GM21786 (cell line): ENCODE data around the gene TMEM61.

Source experiments
- ATAC-seq: cut with Tn5 transposase; IDR thresholded peaks from one replicate; pipeline ENCODE4 v1.9.1; 2021; ENCODE audit not compliant: unreplicated experiment

TMEM61 gene

DNA sequence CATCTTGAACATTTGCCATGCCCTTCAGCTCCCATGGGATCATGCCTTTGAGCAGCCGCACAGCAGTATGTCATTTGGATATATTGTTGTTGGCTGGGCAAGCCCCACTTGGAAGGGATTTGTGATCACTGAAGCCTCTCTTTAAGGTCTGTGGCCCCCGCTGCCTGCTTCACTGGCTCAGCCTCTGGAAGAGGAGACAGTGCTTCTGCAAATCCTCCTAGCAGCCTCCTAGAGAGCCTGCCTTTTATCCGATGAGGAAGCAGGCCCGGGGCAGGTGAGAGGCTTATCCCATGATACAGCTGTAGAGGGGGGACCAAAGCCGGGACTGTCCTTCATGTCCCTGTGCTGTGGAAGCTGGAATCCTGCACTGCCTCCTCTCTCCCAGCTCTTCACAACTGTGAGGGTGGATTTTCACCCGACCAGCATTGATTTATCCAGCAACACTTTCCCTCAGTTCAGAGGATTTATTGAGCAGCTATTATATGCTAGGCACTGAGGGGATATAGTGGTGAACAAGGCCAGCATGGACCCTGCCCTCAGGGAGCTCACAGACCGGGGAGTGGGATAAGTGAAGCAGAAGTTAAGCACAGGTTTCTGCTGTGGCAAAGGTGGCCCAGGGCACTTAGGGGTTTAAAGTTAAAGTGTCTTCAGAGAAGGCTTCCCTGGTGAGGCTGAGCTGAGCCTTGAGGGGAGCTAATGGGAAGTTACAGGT lies 3.9 kb downstream of the TMEM61 start:
- no peak for ATAC-seq

DNA sequence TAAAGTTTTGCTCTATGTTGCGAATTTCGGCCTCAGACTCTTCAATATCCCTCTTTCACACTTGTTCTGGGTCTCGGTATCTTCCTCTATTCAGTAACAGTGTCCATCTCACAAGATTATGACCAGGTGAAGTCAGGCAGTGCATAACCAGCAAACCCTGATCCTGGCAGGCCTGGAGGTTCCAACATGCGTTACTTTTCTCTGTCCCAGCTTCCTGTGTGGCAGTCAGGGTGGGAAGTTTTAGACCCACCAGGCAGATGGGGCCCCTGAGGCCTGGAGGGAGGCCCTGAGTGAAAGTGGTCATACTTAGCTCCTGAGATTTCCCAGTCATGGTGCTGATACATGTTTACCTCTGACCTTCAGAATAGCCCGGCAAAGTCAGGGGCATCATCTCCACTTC lies 5.1 kb downstream of the TMEM61 start:
- ATAC-seq, result no peak

DNA sequence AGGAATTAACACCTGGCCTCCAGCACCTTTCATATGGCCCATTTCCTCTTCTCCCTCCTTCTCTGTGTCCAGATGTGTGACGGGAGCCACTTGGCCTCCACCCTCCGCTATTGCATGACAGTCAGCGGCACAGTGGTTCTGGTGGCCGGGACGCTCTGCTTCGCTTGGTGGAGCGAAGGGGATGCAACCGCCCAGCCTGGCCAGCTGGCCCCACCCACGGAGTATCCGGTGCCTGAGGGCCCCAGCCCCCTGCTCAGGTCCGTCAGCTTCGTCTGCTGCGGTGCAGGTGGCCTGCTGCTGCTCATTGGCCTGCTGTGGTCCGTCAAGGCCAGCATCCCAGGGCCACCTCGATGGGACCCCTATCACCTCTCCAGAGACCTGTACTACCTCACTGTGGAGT lies 5.6 kb downstream of the TMEM61 start:
- ATAC-seq, result no peak

DNA sequence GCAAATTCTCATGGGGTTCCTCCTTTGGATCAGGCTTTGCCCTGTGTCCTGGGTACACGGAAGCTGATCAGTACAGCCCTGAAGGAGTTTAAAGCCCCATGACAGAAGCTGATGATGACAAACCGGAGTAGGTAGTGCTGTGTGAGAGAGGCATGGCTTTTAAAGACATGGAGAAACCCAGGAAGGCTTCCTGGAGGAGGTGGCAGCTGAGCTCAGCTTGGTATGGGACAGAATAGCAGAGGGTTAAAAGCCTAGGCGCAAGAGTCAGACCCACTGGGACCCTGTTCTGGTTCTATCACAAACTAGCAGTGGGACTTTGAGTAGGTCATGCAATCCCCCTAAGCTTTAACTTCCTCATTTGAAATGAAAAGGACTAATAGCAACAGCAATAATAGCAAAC lies 6.1 kb downstream of the TMEM61 start:
- no peak for ATAC-seq

DNA sequence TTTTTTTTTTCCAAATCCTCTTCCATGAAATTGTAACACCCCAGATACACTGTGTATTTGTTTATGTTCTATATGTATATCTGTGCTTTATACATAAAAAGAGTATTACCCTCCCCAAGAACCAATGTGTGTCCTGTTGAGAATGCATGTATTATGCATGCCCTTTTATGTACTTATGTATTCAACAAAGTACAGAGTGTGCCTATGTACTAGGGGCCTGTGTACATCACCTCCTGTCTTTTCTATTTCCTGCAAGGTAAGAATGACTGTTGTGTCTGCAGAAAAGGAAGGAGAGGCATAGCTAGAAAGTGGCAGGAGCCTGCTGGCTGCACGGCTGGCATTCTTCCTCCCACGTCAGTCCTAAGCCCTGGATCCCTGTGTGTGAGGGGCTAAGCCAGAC lies 7.0 kb downstream of the TMEM61 start:
- ATAC-seq, result no peak

DNA sequence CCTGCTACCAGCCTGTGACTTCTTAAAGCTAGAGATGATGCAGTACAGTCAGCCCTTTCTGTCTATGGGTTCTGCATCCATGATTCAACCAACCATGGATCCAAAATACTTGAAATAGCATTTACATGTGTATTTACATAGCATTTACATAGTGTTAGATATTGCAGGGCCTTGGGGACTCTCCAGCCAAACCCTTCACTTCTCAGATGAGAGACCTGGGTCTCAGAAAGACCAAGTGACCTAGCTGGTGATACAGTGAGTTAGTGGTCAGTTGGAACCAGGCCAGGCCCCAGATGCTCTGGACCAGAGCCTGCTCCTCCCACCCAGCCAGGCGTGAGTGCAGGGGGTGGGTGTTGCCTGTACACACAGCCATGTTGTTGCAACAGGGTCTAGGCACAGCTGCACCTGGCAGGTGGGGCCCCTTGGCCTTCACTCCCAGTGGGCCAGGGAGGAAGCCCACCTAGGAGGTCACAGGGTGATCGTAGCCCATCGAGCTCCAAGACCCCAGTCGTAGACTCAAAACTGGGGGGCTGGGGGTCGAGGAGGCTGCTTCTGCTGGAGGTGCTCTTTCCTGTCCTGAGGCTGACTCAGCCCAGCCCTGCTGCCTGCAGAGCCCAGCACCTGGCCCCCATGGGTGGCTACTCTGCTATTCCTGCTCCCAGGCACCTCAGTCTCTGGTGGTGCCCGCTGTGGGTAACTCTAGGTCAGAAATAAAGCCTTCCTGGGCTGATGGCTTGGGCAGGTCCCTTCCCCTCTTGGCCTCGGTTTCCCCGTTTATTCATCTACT lies 7.7 kb downstream of the TMEM61 start:
- ATAC-seq, result no peak

DNA sequence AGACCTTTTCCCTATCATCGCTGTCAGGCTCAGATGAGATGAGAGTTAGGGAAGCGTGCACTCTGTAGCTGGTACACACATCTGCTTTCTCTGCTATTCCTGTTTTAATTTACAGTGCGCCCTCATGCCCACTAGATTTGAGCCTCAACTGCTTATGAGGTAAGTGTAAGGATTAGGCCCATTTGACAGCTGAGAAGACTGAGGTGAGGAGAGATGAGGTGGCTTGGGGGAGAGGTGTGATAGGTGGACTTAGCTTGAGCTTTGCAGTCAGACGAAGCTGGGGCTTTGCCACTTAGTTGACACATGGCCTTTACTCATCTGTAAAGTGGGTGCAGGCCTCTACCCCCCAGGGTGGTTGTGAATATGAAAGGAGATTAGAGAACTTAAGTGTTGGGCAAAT lies 8.5 kb downstream of the TMEM61 start:
- no peak for ATAC-seq

DNA sequence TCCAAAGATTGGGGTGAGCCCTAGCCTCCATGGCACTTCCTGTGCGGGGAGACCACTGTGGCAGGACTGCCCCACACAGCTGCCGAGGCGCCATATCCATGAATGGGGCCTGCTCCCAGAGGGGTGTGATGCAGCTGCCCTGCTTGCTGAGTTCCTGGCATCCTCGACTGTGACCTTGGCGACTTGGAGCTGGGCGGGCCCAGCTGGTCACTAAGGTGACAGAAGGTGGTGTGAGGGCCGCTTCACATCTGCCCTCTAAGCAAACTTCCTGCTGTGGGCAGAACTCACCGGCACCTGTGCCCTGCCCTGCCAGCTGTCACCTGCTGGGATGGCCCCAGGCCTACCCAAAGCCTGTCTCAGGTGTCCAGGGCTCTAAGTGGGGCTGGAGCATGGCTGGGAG lies 9.0 kb downstream of the TMEM61 start:
- ATAC-seq, result no peak

DNA sequence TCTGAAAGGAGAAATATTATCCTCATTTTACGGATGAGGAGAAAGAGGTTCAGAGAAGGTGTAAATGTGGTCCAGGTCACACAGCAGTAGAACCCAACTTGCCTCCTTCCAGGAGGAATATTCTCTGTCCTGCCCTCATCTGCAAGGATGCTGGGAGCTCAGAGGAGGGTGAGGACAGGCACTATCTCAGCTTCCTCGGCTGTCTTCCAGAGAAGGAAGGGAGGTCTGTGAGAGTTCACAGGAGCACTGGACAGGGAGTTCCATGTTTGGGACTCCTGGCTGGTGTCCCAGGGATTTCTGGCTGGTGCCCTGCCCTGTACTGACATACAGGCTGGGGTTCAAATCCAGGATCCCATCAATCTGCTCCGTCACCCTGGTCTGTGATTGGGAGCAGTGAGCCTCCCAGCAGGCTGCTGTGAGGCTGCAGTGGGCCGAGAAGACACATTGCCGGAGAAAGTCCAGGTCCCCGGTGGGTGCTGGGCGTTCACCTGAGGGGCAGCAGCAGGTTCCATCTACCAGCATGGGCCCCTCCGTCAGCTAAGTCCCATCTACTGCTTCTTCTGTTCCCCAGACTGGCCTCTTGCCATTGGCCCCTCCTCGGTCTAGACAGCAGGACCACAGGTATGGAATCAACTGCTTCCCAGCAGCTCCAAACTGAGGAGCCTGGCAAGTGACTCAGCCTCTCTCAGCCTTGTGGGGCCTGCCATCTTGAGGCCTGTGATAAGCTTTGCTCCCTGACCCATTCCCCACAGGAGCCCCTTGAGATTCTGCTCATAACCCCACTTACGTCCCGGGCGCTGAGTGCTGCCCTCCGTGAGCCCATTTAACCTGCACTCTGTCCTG lies 9.8 kb downstream of the TMEM61 start:
- ATAC-seq, result no peak

DNA sequence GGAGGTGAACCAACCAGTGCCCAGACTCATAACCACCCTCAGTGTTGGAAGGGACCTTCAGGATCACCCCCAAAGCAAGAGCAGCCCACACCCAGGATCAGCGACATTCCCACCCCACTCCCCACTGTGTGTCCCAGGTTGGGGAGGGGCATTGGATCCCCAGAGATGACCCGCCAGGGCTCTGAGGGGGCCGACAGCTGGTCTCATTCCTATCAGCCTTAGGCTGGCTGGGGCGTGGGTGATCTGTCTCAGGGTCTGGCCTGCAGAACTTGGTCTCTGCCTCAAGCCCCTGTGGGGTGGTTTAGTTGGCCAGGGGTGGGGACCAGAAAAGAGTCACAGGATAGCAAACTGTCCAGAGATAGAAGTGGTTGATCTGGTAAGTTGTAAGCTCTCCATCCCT lies 10.5 kb downstream of the TMEM61 start:
- no peak for ATAC-seq

DNA sequence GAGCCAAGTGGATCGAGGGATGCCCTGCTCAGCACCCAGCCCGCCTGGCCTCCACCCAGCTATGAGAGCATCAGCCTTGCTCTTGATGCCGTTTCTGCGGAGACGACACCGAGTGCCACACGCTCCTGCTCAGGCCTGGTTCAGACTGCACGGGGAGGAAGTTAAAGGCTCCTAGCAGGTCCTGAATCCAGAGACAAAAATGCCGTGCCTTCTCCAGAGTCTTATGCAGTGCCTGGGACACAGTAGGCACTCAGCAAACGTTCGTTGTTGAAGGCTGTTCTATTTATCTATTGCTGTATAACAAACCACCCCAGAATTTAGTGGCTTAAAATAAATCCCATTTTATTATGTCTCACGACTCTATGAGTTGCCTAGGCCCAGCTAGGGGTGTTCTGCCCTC lies 11.5 kb downstream of the TMEM61 start:
- no peak for ATAC-seq

DNA sequence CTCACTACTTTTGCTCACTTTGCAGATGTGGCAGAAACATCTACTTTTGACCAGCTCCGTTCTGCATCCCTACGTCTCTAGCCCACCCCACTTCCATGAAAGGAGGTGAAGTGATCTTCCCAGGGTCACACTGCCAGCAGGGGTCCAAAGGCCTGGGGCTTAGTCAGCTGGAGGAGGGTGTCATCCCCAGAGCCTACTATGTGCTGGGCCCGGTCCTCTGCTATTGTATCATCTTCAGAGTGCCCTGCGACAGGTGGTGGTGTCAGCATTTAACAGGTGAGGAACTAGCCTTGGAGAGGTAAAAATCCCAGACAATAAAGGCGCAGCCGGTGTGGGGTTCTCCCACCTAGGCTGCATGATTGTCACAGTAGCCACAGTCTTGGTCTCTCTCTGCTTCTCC lies 12.7 kb downstream of the TMEM61 start:
- no peak for ATAC-seq

DNA sequence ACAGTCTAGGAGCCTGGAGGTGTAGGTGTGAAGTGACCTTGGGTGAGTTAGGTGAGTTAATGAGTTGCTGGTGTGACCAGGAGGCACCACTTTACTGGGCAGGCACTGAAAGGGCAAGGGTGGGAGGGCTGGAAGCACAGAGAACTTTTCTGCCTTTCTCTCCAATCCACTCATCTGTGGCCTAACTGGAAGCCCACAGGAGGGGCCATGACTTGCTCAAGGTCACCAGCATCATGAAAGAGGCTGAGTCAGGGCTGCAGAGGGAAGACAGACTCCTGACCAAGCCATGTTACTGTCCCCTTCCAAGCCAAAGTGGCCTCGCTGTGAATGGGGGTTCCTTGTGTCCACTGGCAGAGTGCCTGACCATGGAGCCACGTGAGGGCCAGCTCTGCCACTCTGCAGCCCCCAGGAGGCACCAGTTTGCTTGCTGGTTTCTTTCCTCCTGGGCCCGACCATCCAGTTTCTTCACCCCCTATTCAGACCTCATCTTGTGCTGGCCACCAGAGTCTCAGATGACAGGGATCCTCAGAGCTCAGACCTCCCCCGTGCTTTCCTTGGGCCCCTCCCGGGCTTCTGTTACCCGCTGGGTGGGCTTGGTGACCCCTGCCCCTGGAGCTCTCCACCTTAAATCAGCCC lies 14.0 kb downstream of the TMEM61 start:
- ATAC-seq, result no peak

DNA sequence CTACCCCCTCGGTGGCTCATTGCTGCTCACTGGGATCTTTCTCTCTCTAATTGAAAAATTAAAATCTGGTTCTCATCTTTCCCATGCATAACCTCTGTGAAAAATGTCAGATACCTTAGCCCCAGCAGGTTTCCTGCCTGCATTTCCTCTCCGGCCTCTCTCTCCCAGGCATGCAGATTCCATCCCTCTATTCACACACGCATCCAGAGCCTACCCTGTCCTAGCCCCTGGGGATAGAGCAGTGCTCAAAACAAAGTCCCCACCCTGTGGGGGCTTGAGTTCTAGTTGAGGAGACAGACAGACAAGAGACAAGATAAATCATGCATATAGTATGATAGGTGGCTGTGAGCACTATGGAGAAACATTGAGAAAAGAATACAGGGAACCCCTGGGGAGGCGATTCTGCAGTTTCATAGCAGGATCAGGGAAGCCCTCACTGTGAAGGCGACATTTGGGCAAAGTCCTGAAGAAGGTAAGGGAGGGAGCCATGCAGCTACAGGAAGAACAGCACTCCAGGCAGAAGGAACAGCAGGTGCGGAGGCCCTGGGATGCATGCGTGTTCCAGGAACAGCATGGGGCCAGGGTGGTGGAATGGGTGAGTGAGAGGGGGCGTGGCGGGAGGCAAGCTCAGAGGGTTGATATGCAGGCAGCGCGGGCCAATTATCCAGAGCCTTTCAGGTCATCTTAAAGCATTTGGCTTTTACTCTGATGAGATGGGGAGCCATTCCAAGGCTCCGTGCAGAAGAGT lies 14.8 kb downstream of the TMEM61 start:
- ATAC-seq, result no peak

DNA sequence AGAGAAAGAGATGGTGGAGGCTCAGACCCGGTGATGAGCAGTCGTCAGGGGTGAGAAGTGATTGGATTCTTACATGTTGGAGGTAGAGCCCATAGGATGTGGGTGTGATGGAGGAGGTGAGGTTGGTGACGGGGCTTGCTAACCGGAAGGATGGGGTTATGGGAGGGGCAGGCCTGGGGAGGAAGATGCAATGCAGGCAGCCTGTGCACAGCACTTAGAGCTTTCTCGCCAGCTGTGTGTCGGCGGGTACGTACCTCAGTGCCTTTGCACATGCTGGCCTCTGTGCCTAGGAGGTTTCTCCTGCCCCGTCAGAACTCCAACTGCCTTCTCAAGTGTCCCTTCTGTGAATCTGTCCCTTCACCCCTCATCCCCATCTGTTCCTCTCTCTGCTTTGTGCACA lies 15.4 kb downstream of the TMEM61 start:
- ATAC-seq, result no peak

DNA sequence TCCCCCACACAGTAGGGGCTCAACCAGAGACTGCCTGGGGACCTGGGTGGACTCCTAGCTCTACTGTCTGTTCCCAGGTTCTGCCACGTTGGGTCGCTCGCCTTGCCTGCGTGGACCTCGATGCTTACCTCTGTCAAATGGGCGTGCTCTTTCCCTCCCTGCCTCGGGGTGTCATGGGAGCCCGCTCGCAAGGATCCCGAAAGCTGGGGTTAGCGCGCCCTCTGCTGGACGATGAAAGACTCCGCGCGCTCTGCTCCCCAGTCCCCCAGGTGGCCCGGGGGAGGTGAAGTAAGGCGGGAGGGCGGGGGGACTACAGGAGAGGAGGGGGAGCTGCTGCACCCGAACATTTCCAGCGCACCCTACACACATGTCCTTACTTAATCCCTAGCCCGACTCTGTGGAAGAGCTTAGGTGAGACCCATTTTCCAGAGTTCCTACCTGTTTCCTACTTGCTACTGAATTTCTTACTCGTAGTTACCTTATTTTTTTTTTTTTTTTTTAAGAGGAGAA lies 16.0 kb downstream of the TMEM61 start:
- ATAC-seq, result peak; percentile 64

DNA sequence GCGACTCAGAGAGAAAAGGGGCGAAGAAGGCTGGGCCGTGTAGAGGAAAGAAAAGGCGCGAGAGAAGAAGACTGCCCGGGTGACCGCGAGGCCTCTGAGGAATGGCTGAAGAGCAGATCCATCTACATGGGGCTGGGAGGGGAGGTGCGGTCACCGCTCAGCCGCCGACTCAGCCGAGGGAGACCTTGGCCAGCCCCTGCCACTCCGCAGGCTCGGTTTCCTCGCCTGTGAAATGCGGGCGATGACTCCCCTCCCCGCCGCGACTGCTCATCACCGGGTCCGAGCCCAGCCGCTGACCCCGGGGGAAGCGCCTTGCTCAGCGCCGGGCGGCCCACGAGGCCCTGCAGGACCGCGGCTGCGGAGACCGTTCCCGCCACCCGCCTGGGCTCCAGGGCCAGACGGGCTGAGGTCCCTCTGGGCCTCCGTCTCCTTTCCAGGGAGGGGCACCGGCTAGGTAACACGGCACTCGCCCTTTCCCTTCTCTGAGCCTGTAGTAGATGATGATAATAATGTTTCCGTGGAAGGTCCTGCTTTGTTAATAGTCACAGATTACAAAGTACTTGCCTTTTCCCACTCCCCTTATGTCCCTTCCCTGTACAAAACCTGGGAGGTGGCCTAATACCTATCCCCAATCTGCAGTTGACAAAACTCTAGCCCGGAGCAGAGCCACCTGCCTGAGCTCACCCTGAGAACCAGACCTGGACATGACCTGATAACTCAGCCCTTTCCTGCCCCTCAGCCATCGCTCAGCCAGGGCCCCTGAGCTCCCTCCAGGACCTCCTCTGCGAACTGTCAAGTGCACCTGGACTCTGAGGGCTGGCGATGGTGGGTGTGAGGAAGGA lies 16.7 kb downstream of the TMEM61 start:
- no peak for ATAC-seq

DNA sequence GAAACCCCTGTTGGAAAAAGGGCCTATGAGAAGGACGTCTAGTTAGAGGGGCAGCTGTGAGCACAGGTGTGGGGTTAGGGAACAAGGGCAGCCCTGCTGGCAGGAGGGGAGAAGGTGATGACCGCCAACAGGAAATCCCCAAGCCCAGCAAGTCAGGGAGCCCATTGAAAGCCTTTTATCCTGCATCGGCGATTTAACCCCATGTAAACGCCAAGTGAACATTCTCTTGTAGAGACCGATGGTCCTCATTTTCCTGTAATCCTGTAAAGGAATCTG lies 17.2 kb downstream of the TMEM61 start:
- no peak for ATAC-seq

DNA sequence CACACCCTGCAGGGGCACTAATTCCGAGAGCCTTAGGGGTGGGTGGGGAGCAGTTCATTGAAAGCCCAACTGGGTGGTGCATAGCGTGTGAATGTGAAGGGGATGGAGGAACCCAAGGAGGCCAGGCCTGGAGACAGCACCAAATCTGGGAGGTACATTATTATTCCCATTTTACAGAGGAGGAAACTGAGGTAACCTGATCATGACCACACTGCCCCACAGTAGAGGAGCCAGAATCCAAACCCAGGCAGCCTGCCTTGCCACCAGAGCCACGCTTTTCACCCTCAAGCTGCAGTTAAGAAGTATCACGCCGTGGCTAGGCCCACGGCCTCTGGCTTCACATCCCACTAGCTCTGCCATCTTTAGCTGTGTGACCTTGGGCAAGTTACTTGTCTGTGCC lies 17.7 kb downstream of the TMEM61 start:
- ATAC-seq, result no peak

DNA sequence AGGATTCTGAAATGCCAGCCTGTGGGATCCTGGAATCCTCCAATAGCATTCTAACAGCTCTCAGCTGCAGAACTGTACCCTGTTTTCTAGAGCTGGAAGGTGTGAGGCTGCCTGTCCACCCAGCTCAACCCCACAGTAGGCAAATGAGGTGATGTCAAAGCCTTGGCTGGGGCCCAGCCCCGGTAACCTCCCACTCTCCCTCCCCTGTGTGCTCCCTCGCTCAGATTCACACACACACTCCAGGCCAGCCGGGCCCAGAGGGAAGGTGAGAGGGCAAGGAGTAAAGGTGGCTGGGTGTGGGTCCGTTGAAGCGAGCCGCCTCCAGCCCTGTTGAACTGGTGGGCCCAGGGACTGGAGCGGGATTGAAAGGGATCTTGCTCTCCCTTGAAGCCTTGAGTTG lies 18.2 kb downstream of the TMEM61 start, which contains the start of gene BSND:
Gene BSND, plus strand, starts transcription at position 257 of the 400 bp plus-strand sequence. CDS start 254 bp downstream, outside the sequence.
- ATAC-seq, result no peak
